GM23338 (cell line): ENCODE measurements around the gene SMIM12.

Source experiments
- CREB1 ChIP-seq: fragments of 250-450 bp; sonication (Bioruptor Pico); IDR thresholded peaks from 2 replicates; pipeline ENCODE4 v1.5.0; 2020; ENCODE audit warnings: low read depth, mild to moderate bottlenecking, moderate library complexity
- CTCF ChIP-seq, 2 experiments: fragments of 200-600 bp in 1 of 2; sonication (generic) in 1 of 2; conservative IDR thresholded peaks; 2 replicates each; pipeline versions ENCODE4 v1.5.1 to v1.6.1; 2016 to 2017; ENCODE audit warnings: antibody characterized with exemption in 2 of 2, low read depth in 2 of 2, mild to moderate bottlenecking in 2 of 2, moderate library complexity in 1 of 2
- EZH2 ChIP-seq: fragments of 200-600 bp; sonication (generic); IDR thresholded peaks from one replicate; pipeline ENCODE4 v1.8.0; 2017; ENCODE audit warnings: antibody characterized with exemption, mild to moderate bottlenecking, low read depth; ENCODE audit not compliant: unreplicated experiment
- EZH2phosphoT487 ChIP-seq: fragments of 200-600 bp; sonication (generic); IDR thresholded peaks from one replicate; pipeline ENCODE4 v1.8.1; 2018; ENCODE audit warnings: antibody characterized with exemption; ENCODE audit not compliant: unreplicated experiment
- JUNB ChIP-seq: IDR thresholded peaks from one replicate; pipeline ENCODE4 v1.6.1; 2016; ENCODE audit warnings: antibody characterized with exemption; ENCODE audit not compliant: unreplicated experiment
- POLR2AphosphoS5 ChIP-seq: IDR thresholded peaks from 2 replicates; pipeline ENCODE4 v1.6.1; 2016; ENCODE audit warnings: antibody characterized with exemption, low read depth
- REST ChIP-seq: IDR thresholded peaks from one replicate; pipeline ENCODE4 v1.6.1; 2018; ENCODE audit warnings: antibody characterized with exemption; ENCODE audit not compliant: unreplicated experiment
- STAT1 ChIP-seq: IDR thresholded peaks from one replicate; pipeline ENCODE4 v1.6.1; 2016; ENCODE audit warnings: antibody characterized with exemption; ENCODE audit not compliant: unreplicated experiment
- ZNF462 ChIP-seq: fragments of 250-450 bp; sonication (Bioruptor Pico); IDR thresholded peaks from 2 replicates; pipeline ENCODE4 v1.5.0; 2020; ENCODE audit warnings: mild to moderate bottlenecking, moderate library complexity

DNA sequence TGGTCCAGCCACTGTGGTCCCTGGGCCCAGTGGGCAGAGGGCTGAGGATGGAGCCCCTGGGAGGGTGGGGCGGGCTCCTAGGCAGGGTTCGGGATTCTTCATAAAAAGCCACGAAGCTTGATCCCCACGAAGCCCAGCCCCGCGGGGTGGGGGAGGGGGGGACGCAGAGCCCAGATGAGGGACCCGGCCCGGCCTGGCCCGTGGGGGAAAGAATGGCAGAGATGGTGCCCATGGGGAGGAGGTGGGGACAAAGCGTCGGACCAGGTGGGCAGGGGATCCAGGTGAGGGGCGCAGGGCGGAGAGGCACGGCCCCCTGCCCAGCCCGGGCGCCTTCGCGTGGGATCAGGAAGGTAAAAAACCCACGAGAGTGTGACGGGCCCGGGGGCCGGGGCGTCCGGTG is 6.0 kb upstream of the SMIM12 start:
- TF ChIP-seq EZH2 (no peak), JUNB (no peak), CREB1 (CRISPR knock-in tag) (no peak), ZNF462 (no peak), CTCF (conservative IDR thresholded peaks at IDR 0.05; ENCODE audit: low read depth in 2 of 2) (no peak), POLR2AphosphoS5 (no peak), REST (no peak), STAT1 (no peak), EZH2phosphoT487 (no peak)
